GM21381 (cell line): ENCODE measurements around the gene GP1BA.

Experiments
- ATAC-seq: cut with Tn5 transposase; IDR thresholded peaks from one replicate; pipeline ENCODE4 v1.9.1; 2021; ENCODE audit warnings: mild to moderate bottlenecking, moderate library complexity; ENCODE audit not compliant: unreplicated experiment

Gene GP1BA

GRCh38 chr17:4971826-4972225 is 39.7 kb downstream of the GP1BA start:
- ATAC-seq: no peak

GRCh38 chr17:4972322-4972721 is 40.2 kb downstream of the GP1BA start:
- no peak for ATAC-seq

GRCh38 chr17:4972752-4973151 is 40.7 kb downstream of the GP1BA start:
- ATAC-seq: no peak

- no peak for ATAC-seq
Measured at GRCh38 chr17:4973256-4974114, 41.4 kb downstream of the GP1BA start.

GRCh38 chr17:4974115-4974670 is 42.1 kb downstream of the GP1BA start:
- ATAC-seq: no peak

GRCh38 chr17:4978726-4979125 is 46.6 kb downstream of the GP1BA start:
- no peak for ATAC-seq

GRCh38 chr17:4980644-4981216 is 48.7 kb downstream of the GP1BA start:
- ATAC-seq: no peak

- no peak for ATAC-seq
Measured at GRCh38 chr17:4982305-4982704, 50.2 kb downstream of the GP1BA start.
